ENCODE results near the gene SPTLC3. TPM values are rescaled to one million over a fixed set of nuclear protein-coding genes. Genes with fewer than 3 reads are reported as not detected.

SPTLC3 gene
- total and polyA plus RNA-seq, 12 donors: 1.4 to 15.7 (median 8.7) TPM

DNA sequence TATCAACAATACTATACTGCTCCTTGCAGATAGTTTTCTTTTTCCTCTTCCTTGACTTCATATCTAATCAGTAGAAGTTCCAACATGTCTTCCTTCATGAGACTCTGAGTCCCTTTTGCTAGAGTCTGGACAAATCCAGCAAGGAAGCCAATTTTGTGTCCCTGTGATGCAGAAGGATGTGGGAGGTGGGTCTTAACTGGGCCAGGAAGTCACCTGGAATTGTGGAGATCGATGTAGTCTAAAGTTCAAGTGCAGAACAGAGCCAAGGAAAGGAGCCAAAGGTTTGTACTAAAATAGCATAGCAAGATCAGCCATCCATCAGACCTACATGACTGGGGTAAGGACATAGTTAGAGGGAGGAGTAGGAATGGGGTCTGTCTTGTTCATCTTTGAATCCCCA is 37.6 kb downstream of the SPTLC3 start:
- no peak overlapping the region for H3K4me3 ChIP-seq
- H3K9me3 ChIP-seq (replicated peaks in 1 of 3): no peaks in the 10 kb centered on the region
- TF ChIP-seq POLR2A (IDR thresholded peaks at IDR 0.05): no peak
- TF ChIP-seq, protein P1, sequence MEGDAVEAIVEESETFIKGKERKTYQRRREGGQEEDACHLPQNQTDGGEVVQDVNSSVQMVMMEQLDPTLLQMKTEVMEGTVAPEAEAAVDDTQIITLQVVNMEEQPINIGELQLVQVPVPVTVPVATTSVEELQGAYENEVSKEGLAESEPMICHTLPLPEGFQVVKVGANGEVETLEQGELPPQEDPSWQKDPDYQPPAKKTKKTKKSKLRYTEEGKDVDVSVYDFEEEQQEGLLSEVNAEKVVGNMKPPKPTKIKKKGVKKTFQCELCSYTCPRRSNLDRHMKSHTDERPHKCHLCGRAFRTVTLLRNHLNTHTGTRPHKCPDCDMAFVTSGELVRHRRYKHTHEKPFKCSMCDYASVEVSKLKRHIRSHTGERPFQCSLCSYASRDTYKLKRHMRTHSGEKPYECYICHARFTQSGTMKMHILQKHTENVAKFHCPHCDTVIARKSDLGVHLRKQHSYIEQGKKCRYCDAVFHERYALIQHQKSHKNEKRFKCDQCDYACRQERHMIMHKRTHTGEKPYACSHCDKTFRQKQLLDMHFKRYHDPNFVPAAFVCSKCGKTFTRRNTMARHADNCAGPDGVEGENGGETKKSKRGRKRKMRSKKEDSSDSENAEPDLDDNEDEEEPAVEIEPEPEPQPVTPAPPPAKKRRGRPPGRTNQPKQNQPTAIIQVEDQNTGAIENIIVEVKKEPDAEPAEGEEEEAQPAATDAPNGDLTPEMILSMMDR (IDR thresholded peaks at IDR 0.05): no peak
- DNase-seq: no peak
- no peak overlapping the region for H3K27ac ChIP-seq
- intact Hi-C loops (cut with DNase I): no loop called here
- no peaks in the 10 kb centered on the region for H3K27me3 ChIP-seq
- no peaks in the 10 kb centered on the region for H3K4me1 ChIP-seq (replicated peaks in 1 of 2)
- 71 to 88% (median 85%) methylated on average over 1 of the region's 1 CpG for WGBS, 4 donors
- no peaks in the 10 kb centered on the region for H3K36me3 ChIP-seq (replicated peaks in 1 of 2)

DNA sequence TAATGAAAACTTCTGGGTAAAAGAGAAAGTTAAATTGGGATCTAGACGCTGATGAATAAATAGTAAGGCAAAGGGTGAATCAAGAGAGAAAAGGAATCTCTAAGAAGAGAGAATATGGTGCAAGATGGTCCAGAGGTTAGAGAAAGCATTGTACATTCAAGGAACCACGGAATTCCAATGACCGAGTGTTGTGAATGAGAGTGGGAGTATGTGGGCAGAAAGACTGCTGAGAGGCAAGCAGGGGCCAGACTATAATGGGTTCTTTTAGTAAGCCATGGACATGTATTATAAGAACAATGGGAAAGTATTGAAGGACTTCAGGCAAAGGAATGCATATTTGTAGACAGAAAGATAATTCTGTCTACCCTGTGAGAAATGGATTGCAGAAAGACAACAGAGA is 45.2 kb downstream of the SPTLC3 start:
- H3K9me3 ChIP-seq (replicated peaks in 1 of 3): no peaks in the 10 kb centered on the region
- H3K4me1 ChIP-seq (replicated peaks in 1 of 2): no peaks in the 10 kb centered on the region
- 51 to 74% (median 54%) methylated on average over 3 of the region's 3 CpGs for WGBS, 4 donors
- no peak overlapping the region for H3K27ac ChIP-seq
- no peak overlapping the region for H3K4me3 ChIP-seq
- H3K36me3 ChIP-seq (replicated peaks in 1 of 2): no peaks in the 10 kb centered on the region
- TF ChIP-seq, protein P1 (IDR thresholded peaks at IDR 0.05): no peak
- no peak for TF ChIP-seq POLR2A (IDR thresholded peaks at IDR 0.05)
- no peak for DNase-seq
- intact Hi-C loops (cut with DNase I): no loop called here
- H3K27me3 ChIP-seq: no peaks in the 10 kb centered on the region

- Histone ChIP-seq H3K4me1 (replicated peaks in 1 of 2) (no peaks in the 10 kb centered on the region), H3K4me3 (no peak overlapping the region), H3K27ac (no peak overlapping the region), H3K9me3 (replicated peaks in 1 of 3) (no peaks in the 10 kb centered on the region), H3K27me3 (no peaks in the 10 kb centered on the region), H3K36me3 (replicated peaks in 1 of 2) (no peaks in the 10 kb centered on the region)
- TF ChIP-seq, protein P1 (IDR thresholded peaks at IDR 0.05): no peak
- no peak for TF ChIP-seq POLR2A (IDR thresholded peaks at IDR 0.05)
- no peak for DNase-seq
- 89 to 93% (median 92%) methylated on average over 9 of the region's 9 CpGs for WGBS, 4 donors
- intact Hi-C loops (cut with DNase I): no loop called here
Measured at GRCh38 chr20:13058666-13059389, 50.1 kb downstream of the SPTLC3 start.

DNA sequence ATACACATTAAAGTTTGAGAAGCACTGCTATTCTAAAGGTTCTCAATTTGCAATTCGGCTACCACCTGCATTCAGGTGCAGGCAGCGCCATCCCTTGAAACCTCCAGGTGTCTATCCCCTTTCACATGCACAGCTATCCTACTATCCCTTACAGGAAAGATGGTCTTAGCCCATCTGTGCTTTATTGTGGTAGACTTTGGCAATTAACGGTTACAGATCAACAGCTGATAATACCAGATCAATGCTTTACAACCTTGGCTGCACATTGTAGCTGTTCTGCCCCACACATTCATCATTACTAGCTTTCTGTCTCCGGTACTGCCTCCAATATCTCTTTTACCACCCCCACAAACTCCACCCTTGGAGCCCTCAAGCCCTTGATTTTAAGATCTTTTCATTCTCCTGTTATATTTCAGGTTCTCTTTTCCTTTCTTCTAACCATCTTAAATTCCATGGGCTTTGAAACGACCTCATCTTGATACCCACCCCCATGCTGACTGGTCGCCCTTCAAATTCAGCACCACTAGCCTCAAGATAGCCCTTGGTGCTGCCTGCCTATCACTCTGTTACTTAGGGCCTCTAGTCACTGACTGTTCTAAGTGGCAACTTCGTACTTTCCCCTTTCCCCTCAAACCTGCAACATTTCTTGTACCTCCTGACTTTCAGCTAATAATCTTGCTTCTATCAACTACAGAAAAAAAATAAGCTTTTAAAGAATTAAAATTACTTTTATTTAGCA is 50.8 kb downstream of the SPTLC3 start:
- intact Hi-C loops (cut with DNase I): no loop called here
- DNase-seq: no peak
- Histone ChIP-seq H3K27me3 (no peaks in the 10 kb centered on the region), H3K4me3 (no peak overlapping the region), H3K4me1 (replicated peaks in 1 of 2) (no peaks in the 10 kb centered on the region), H3K36me3 (replicated peaks in 1 of 2) (no peaks in the 10 kb centered on the region), H3K27ac (no peak overlapping the region), H3K9me3 (replicated peaks in 1 of 3) (no peaks in the 10 kb centered on the region)
- 74 to 83% (median 77%) methylated on average over 7 of the region's 7 CpGs for WGBS, 4 donors
- TF ChIP-seq, protein P1 (IDR thresholded peaks at IDR 0.05): no peak
- TF ChIP-seq POLR2A (IDR thresholded peaks at IDR 0.05): no peak

All from adrenal gland (tissue), 12 donors.